AML-193 (cell line): Measurements from ENCODE around the gene SPINK7.

Source experiments
- DNase-seq, 2 experiments: peaks; one replicate each; lab custom pipeline; 2025; lab: John Stamatoyannopoulos, UW

Gene SPINK7

DNA sequence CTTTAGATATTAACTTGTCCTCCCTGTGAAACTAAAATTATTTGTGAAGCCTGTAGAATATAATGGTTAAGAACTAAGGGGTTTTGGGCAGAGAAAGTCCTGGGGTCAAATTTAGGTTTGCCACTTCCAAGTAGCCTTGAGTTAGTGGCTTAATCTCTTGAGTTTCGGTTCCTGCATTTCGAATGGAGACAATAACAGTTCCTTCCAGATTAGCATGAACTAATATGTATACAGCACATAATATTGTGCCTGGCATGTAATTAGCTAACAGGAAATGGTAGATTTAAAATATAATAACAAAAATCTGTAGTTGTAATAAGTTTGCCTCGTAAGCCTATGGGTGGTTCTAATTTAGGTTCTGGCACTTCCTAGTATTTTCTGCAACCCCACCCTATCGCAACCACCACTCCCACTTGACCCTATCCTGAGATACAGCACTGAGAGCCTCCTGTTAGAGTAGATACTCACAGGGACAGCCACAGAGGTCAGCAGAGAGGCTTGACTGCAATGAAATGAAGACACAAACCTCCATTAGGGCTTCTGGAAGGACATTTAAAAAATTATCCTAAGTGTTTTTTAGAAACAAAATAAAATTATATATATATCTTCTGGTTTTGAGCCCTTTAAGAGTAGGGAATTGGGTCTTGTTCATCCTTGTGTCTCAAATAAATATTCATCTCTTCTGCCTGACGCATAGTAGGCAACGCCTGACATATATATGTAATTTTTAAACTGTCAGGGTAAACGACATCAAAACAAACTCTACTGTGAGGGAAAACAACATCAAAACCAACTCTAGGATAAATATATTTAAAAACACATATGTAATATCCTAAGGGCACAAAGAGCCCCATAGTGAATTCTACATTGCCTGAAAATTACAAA, 31.6 kb downstream of the SPINK7 start:
- no peak for DNase-seq

DNA sequence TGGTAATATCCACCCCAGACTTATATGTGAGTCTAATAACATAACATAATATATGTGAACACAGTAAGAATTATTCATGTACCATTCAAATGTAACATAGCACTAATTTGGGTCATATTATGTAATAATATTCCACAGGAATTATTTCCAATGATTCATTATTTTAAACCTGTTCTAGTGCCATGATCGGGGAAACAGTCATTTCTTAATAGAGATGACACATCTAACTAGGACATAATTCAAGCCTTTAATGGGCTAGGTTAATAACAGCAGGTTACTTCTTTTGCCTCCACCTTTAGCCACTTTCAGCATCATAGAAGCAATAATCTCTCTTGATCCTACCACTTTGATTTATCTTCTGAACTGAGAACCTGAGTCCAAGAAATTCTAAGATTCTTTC, 35.5 kb downstream of the SPINK7 start:
- no peak for DNase-seq

DNA sequence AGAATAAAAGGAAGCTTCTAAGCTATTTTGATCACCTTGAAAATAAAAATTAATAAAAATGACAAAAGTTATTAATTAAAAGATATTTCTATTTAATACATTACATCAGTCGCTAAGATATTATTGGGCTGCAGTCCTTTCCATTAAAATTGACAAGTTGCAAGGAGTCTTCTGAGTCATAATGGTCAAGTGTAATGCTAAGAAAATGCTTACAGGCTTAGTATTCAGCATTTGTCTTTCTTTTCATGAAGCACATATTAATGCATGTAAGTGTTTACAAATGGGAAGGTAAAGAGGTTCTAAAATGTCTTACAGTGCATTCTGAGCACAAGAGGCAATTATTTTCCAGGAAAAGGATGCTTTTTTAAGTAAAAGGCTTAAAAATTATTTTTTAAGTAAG, 40.5 kb downstream of the SPINK7 start:
- no peak for DNase-seq

GRCh38 chr5:148353634-148354033, 41.4 kb downstream of the SPINK7 start:
- no peak for DNase-seq

DNA sequence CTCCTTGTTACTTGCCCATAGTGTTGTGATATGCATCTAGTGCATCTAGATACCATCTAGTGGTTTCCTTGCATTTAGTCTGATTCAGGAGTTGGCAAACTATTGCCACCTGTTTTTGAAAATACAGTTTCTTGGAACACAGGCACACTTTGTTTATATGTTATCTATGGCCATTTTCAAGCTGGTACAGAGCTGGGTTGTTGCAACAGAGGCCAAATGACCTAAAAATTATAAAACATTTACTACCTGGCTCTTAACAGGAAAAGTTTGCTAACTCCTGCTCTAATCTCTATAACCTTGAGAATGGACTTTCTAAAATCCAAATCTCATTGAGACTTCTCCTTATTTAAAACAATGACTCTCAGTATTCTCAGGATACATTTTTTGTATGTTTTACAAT, 52.1 kb downstream of the SPINK7 start:
- DNase-seq = no peak
